Natural killer cell (primary cell): Measurements from ENCODE around the gene KLHL3. TPM values are rescaled to one million over a fixed set of nuclear protein-coding genes. Genes with fewer than 3 reads are reported as not detected.
A peak's percentile ranks its signal among the peaks of the same experiment; 100 is the strongest.

Experiments
- ATAC-seq, 3 donors: fragments of 150-1000 bp in 2 of 3; fragments of 200-7000 bp in 1 of 3; cut with Tn5 transposase; 1 replicate in 1 of 3; 2 replicates in 2 of 3; pipeline ENCODE4 v1.10.0; 2021; ENCODE audit warnings: mild to moderate bottlenecking in 2 of 3, moderate library complexity in 2 of 3
- DNase-seq, 2 donors: peaks; one replicate each; pipeline versions ENCODE4 v3.0.0 to v3.0.0-alpha.2; 2013 to 2021; ENCODE audit warnings: mixed read lengths in 1 of 2
- H3K27ac ChIP-seq: one replicate; pipeline ENCODE4 v1.5.1; 2013; ENCODE audit warnings: mild to moderate bottlenecking, low read length
- H3K27me3 ChIP-seq: one replicate; pipeline ENCODE4 v1.6.1; 2013; ENCODE audit warnings: low read length; ENCODE audit not compliant: control insufficient read depth, insufficient read depth
- H3K36me3 ChIP-seq: one replicate; pipeline ENCODE4 v1.6.1; 2013; ENCODE audit warnings: low read length; ENCODE audit not compliant: control insufficient read depth, insufficient read depth
- H3K4me1 ChIP-seq: one replicate; pipeline ENCODE4 v1.6.1; 2013; ENCODE audit warnings: low read length; ENCODE audit not compliant: control insufficient read depth, insufficient read depth
- H3K4me3 ChIP-seq: one replicate; pipeline ENCODE4 v1.5.1; 2013; ENCODE audit warnings: low read length
- H3K9me3 ChIP-seq: one replicate; pipeline ENCODE4 v1.6.1; 2013; ENCODE audit warnings: low read length; ENCODE audit not compliant: control insufficient read depth, insufficient read depth
- H3K27ac Mint-ChIP-seq, 2 donors: one replicate each; pipeline ENCODE4 v1.8.0; 2022; ENCODE audit warnings: mild to moderate bottlenecking in 2 of 2, mixed read lengths in 2 of 2, moderate library complexity in 1 of 2
- H3K27me3 Mint-ChIP-seq, 2 donors: one replicate each; pipeline ENCODE4 v1.8.0; 2022; ENCODE audit warnings: low read depth in 2 of 2, mixed read lengths in 2 of 2
- H3K36me3 Mint-ChIP-seq: one replicate; pipeline ENCODE4 v1.8.0; 2022; ENCODE audit warnings: mixed read lengths
- H3K4me1 Mint-ChIP-seq, 2 donors: one replicate each; pipeline ENCODE4 v1.8.0; 2022; ENCODE audit warnings: mixed read lengths in 2 of 2
- H3K4me3 Mint-ChIP-seq: one replicate; pipeline ENCODE4 v1.8.0; 2022; ENCODE audit warnings: mild to moderate bottlenecking, moderate library complexity, mixed read lengths
- H3K9me3 Mint-ChIP-seq, 2 donors: one replicate each; pipeline ENCODE4 v1.8.0; 2022; ENCODE audit warnings: mixed read lengths in 2 of 2
- WGBS: methylation state at CpG from one replicate; pipeline ENCODE4 v1.1.7; 2013; ENCODE audit warnings: missing lambda C conversion rate; ENCODE audit not compliant: insufficient coverage; 5-methylcytosine and 5-hydroxymethylcytosine counted together
- intact Hi-C: fragments of 100-400 bp; cut with micrococcal nuclease; formaldehyde crosslinking; loops from one replicate; pipeline ENCODE4 v1.14.2; 2022
- total RNA-seq, 4 donors: library from RNA; stranded (reverse); fragments of 120-200 nt in 1 of 4; gene quantifications; one replicate each; pipeline versions ENCODE4 v1.2.3 to v1.2.4, GENCODE V29; 2013 to 2022
- TF ChIP-seq, protein P1 (sequence below): fragments of 200-600 bp; IDR thresholded peaks from one replicate; pipeline ENCODE4 v1.8.0; 2022; ENCODE audit warnings: antibody characterized with exemption

The KLHL3 gene
- total RNA-seq, 3 donors from 2014 or later (not counting 1 experiment from before 2014, with no cell fraction given): 11.2 to 14.0 (median 13.2) TPM

DNA sequence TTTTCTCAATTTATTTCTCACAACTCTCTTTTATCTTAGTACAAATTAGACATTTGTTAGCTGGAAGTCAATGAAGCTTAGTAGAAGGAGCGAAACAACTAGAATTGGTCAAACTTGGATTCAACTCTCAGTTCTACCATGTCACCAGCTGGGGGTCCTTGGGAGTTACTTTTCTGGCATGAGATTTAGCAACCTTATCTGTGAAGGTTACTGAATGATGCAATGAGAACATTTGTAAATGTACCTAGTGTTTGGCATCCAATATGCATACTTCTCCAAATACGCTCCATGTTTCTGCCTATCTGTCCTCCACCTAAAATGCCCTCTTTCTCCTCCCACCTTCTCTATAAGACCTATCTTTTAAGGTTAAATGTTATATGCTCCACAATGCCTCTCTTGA lies 12.0 kb upstream of the KLHL3 start:
- WGBS: 100% methylated on average over 2 of the region's 2 CpGs
- TF ChIP-seq, protein P1, sequence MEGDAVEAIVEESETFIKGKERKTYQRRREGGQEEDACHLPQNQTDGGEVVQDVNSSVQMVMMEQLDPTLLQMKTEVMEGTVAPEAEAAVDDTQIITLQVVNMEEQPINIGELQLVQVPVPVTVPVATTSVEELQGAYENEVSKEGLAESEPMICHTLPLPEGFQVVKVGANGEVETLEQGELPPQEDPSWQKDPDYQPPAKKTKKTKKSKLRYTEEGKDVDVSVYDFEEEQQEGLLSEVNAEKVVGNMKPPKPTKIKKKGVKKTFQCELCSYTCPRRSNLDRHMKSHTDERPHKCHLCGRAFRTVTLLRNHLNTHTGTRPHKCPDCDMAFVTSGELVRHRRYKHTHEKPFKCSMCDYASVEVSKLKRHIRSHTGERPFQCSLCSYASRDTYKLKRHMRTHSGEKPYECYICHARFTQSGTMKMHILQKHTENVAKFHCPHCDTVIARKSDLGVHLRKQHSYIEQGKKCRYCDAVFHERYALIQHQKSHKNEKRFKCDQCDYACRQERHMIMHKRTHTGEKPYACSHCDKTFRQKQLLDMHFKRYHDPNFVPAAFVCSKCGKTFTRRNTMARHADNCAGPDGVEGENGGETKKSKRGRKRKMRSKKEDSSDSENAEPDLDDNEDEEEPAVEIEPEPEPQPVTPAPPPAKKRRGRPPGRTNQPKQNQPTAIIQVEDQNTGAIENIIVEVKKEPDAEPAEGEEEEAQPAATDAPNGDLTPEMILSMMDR: no peak
- intact Hi-C loops: no loop called here
- Mint-ChIP-seq H3K36me3 (no peaks in the 10 kb centered on the region), H3K27me3 (no peaks in the 10 kb centered on the region), H3K9me3 (no peaks in the 10 kb centered on the region), H3K4me1 (peaks cover 23 to 29% of the 10 kb centered on the region in 2 donors), H3K27ac (no peak overlapping the region), H3K4me3 (no peak overlapping the region)
- H3K4me1 ChIP-seq: peaks cover 5% of the 10 kb centered on the region
- H3K27ac ChIP-seq: no peak overlapping the region
- no peaks in the 10 kb centered on the region for H3K9me3 ChIP-seq
- ATAC-seq (no peak), DNase-seq (no peak)
- H3K36me3 ChIP-seq: peaks cover 2% of the 10 kb centered on the region
- H3K27me3 ChIP-seq: no peaks in the 10 kb centered on the region
- H3K4me3 ChIP-seq: no peak overlapping the region

DNA sequence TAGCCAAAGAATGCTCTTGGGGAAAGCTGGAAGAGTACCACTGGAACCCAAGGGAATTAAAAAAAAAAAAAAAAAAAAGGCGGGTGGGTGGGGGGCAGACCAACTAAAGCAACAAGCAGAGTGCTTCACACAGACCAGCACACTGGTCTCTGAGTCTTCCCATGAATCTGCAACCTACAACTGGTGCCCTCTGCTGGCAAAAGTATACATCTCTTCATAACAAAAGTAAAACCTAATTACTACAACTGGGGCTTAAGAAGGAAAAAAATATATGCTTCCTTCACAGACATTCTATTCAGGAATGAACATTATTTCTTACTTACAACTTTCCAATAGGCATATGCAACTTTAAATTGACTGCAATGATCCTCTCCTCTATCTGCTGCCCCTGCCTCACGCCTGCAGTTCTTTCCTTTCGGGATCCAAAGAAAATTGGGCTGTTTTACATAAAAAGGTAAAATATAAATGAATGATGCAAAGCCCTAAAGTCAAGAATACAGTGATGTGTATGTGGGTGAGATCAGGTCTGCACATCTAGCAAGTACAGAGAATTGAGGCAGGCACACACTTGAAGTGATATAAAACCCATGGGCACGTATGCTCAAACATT lies 7.2 kb upstream of the KLHL3 start:
- peak; percentile 86 to 95 (median 92) for ATAC-seq
- TF ChIP-seq, protein P1: peak; percentile 71
- Mint-ChIP-seq H3K4me1 (peaks cover 0 to 6% of the 10 kb centered on the region in 2 donors), H3K27me3 (no peaks in the 10 kb centered on the region), H3K9me3 (no peaks in the 10 kb centered on the region), H3K4me3 (no peak overlapping the region), H3K36me3 (no peaks in the 10 kb centered on the region), H3K27ac (no peak overlapping the region)
- Histone ChIP-seq H3K9me3 (no peaks in the 10 kb centered on the region), H3K4me1 (peaks cover 4% of the 10 kb centered on the region), H3K36me3 (no peaks in the 10 kb centered on the region), H3K27me3 (no peaks in the 10 kb centered on the region), H3K4me3 (no peak overlapping the region), H3K27ac (no peak overlapping the region)
- WGBS: 75% methylated on average over 4 of the region's 4 CpGs
- intact Hi-C loops: loop anchor here (1.0 kb wide), 2 partner anchors 83 to 114 kb away; no protein-coding TSS in a partner anchor
- DNase-seq: peak in 1 of 2 donors; percentile 89

DNA sequence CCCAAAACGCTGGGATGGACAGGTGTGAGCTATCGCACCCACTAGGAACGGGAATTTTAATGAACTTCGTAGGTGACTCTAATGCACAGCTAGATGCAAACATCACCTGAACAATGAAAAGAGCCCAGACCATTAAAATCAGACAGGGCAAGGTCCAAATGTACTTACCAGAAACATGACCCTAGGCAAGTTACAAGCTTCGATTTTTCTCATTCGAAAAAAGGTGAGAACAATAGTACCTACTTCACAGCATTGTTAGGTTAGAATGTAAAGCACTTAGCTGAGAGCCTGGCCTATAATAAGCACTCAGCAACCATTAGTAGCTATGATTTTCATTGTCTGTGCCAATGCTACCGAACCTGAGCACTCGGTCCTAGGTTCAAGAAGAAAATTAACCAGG lies 5.8 kb upstream of the KLHL3 start:
- no peaks in the 10 kb centered on the region for H3K27me3 ChIP-seq
- peaks cover 7% of the 10 kb centered on the region for H3K4me1 ChIP-seq
- TF ChIP-seq, protein P1: no peak
- H3K36me3 ChIP-seq: no peaks in the 10 kb centered on the region
- intact Hi-C loops: no loop called here
- no peaks in the 10 kb centered on the region for H3K9me3 ChIP-seq
- Mint-ChIP-seq H3K4me1 (peaks cover 0 to 6% of the 10 kb centered on the region in 2 donors), H3K27me3 (no peaks in the 10 kb centered on the region), H3K36me3 (no peaks in the 10 kb centered on the region), H3K9me3 (no peaks in the 10 kb centered on the region), H3K4me3 (no peak overlapping the region), H3K27ac (no peak overlapping the region)
- DNase-seq: no peak
- H3K4me3 ChIP-seq: no peak overlapping the region
- WGBS: 92% methylated on average over 8 of the region's 8 CpGs
- no peak for ATAC-seq
- no peak overlapping the region for H3K27ac ChIP-seq

DNA sequence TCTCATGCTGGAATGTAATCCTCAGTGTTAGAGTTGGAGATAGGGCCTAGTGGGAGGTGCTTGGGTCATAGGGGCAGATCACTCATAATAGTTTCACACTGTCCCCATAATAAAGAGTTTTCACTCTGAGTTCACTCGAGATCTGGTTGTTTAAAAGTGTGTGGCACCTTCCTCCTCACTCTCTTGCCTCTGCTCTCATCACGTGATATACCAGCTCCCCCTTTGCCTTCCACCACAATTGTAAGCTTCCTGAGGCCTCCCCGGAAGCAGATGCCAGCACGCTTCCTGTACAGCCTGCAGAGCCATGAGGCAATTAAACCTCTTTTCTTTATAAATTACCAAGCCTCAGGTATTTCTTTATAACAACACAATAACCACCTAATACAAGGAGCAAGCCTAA lies 3.8 kb upstream of the KLHL3 start:
- intact Hi-C loops: no loop called here
- H3K27me3 ChIP-seq: no peaks in the 10 kb centered on the region
- no peak for ATAC-seq
- H3K4me3 Mint-ChIP-seq: no peak overlapping the region
- H3K36me3 ChIP-seq: no peaks in the 10 kb centered on the region
- TF ChIP-seq, protein P1: no peak
- no peaks in the 10 kb centered on the region for H3K9me3 Mint-ChIP-seq
- no peaks in the 10 kb centered on the region for H3K27me3 Mint-ChIP-seq
- H3K36me3 Mint-ChIP-seq: no peaks in the 10 kb centered on the region
- peaks cover 21% of the 10 kb centered on the region for H3K4me1 ChIP-seq
- peaks cover 0 to 6% of the 10 kb centered on the region in 2 donors for H3K4me1 Mint-ChIP-seq
- H3K27ac ChIP-seq: no peak overlapping the region
- H3K4me3 ChIP-seq: no peak overlapping the region
- no peak for DNase-seq
- no peak overlapping the region for H3K27ac Mint-ChIP-seq
- H3K9me3 ChIP-seq: no peaks in the 10 kb centered on the region
- 75% methylated on average over 4 of the region's 4 CpGs for WGBS
